HepG2 (cell line): ENCODE measurements around the gene RBM14. TPM values are rescaled to one million over a fixed set of nuclear protein-coding genes. Genes with fewer than 3 reads are reported as not detected.
A peak's percentile ranks its signal among the peaks of the same experiment; 100 is the strongest.

Experiments
- CBFB ChIP-seq: sonication (generic); formaldehyde crosslinking; IDR thresholded peaks from 2 replicates; pipeline ENCODE4 v1.4.0; 2020; ENCODE audit warnings: missing genetic modification reagents
- CEBPZ ChIP-seq: IDR thresholded peaks from 2 replicates; pipeline ENCODE4 v1.6.1; 2012; ENCODE audit warnings: low read length, improper control_type of control experiment
- CREBL2 ChIP-seq: sonication (generic); formaldehyde crosslinking; IDR thresholded peaks from 2 replicates; pipeline ENCODE4 v1.8.1; 2023; ENCODE audit warnings: missing genetic modification reagents, mild to moderate bottlenecking, borderline replicate concordance
- CREM ChIP-seq, 2 experiments: sonication (generic) in 1 of 2; formaldehyde crosslinking in 1 of 2; IDR thresholded peaks; 2 replicates each; pipeline versions ENCODE4 v1.4.0 to v1.6.1; 2016 to 2020; ENCODE audit warnings: antibody characterized with exemption in 1 of 2, mild to moderate bottlenecking in 1 of 2, missing genetic modification reagents in 1 of 2
- DMAP1 ChIP-seq: IDR thresholded peaks from 2 replicates; pipeline ENCODE4 v1.6.1; 2016
- EP300 ChIP-seq, 3 experiments: sonication (generic) in 1 of 3; formaldehyde crosslinking in 1 of 3; IDR thresholded peaks; 2 replicates each; pipeline versions ENCODE4 v1.5.1 to v1.6.1; 2011 to 2020; ENCODE audit warnings: low read depth in 2 of 3, low read length in 2 of 3, borderline replicate concordance in 1 of 3, improper control_type of control experiment in 1 of 3, mild to moderate bottlenecking in 1 of 3, missing genetic modification reagents in 1 of 3, moderate library complexity in 1 of 3
- IRX3 ChIP-seq: sonication (generic); formaldehyde crosslinking; IDR thresholded peaks from 2 replicates; pipeline ENCODE4 v1.8.1; 2023; ENCODE audit warnings: mild to moderate bottlenecking, low read depth, missing genetic modification reagents, borderline replicate concordance
- MXD3 ChIP-seq: IDR thresholded peaks from 2 replicates; pipeline ENCODE4 v1.6.1; 2016; ENCODE audit warnings: mild to moderate bottlenecking, missing biosample characterization, missing genetic modification reagents
- NKX3-1 ChIP-seq: sonication (generic); formaldehyde crosslinking; IDR thresholded peaks from 2 replicates; pipeline ENCODE4 v1.5.0; 2020; ENCODE audit warnings: missing genetic modification reagents
- NR2F6 ChIP-seq, 2 experiments: IDR thresholded peaks; 2 replicates each; pipeline ENCODE4 v1.6.1; 2016; ENCODE audit warnings: antibody characterized with exemption in 1 of 2, mild to moderate bottlenecking in 1 of 2
- PHF5A ChIP-seq: IDR thresholded peaks from one replicate; pipeline ENCODE4 v1.6.1; 2018; ENCODE audit warnings: low read depth, missing genetic modification reagents; ENCODE audit not compliant: unreplicated experiment
- POLR2AphosphoS2 ChIP-seq: IDR thresholded peaks from 2 replicates; pipeline ENCODE4 v1.6.1; 2011; ENCODE audit warnings: low read depth, low read length, improper control_type of control experiment
- PREB ChIP-seq: sonication (generic); formaldehyde crosslinking; IDR thresholded peaks from 2 replicates; pipeline ENCODE4 v1.4.0; 2020; ENCODE audit warnings: missing genetic modification reagents
- TRIM22 ChIP-seq: fragments of 450-650 bp; IDR thresholded peaks from 2 replicates; pipeline ENCODE4 v1.6.1; 2017
- YY1 ChIP-seq: IDR thresholded peaks from 2 replicates; pipeline ENCODE4 v1.6.1; 2011; ENCODE audit warnings: low read length, low read depth, moderate library complexity, mild to moderate bottlenecking; ENCODE audit not compliant: insufficient read depth, insufficient replicate concordance
- ZBTB20 ChIP-seq: sonication (generic); formaldehyde crosslinking; IDR thresholded peaks from 2 replicates; pipeline ENCODE4 v1.8.1; 2023; ENCODE audit warnings: missing genetic modification reagents, low read depth, mild to moderate bottlenecking, borderline replicate concordance
- ZEB1 ChIP-seq: IDR thresholded peaks from 2 replicates; pipeline ENCODE4 v1.6.1; 2012; ENCODE audit warnings: mild to moderate bottlenecking, low read depth, inconsistent platforms; ENCODE audit not compliant: insufficient replicate concordance
- ZNF101 ChIP-seq: sonication (generic); formaldehyde crosslinking; IDR thresholded peaks from 2 replicates; pipeline ENCODE4 v1.4.0; 2020; ENCODE audit warnings: mild to moderate bottlenecking, low read depth, missing genetic modification reagents, borderline replicate concordance
- ZNF276 ChIP-seq: sonication (generic); formaldehyde crosslinking; IDR thresholded peaks from 2 replicates; pipeline ENCODE4 v1.4.0; 2020; ENCODE audit warnings: mild to moderate bottlenecking, low read depth, missing genetic modification reagents
- ZNF547 ChIP-seq: sonication (generic); formaldehyde crosslinking; IDR thresholded peaks from 2 replicates; pipeline ENCODE4 v1.5.1; 2020; ENCODE audit warnings: mild to moderate bottlenecking, missing genetic modification reagents
- polyA plus RNA-seq, 8 experiments: library from polyadenylated mRNA; depleted of rRNA in 3 of 8; stranded (reverse) in 7 of 8; unstranded in 1 of 8; fragments of >200 nt; fragmentation: Illumina TruSeq in 4 of 8; extraction: Trizol in 4 of 8; gene quantifications; 2 replicates each; pipeline versions ENCODE4 v1.2.1 to v1.2.3, GENCODE V29; 2011 to 2016; ENCODE audit warnings: low read depth in 4 of 8, missing spikeins in 1 of 8, mixed read lengths in 1 of 8; ENCODE audit not compliant: insufficient read depth in 1 of 8
- total RNA-seq, 5 experiments: library from RNA; depleted of rRNA; stranded (reverse); fragments of >200 nt; fragmentation: Illumina TruSeq; extraction: Trizol; gene quantifications; 2 replicates each; pipeline ENCODE4 v1.2.3, GENCODE V29; 2016; ENCODE audit warnings: low read depth in 1 of 5

RBM14 gene
- total and polyA plus RNA-seq, 2 of the 13 experiments (the other 11 are each of a cell fraction or from before 2014, with no cell fraction given): 12.7 to 44.1 TPM

GRCh38 chr11:66607126-66607834 is 9.2 kb upstream of the RBM14 start (continued):
- no peak for TF ChIP-seq CEBPZ
- no peak for TF ChIP-seq YY1
- no peak for TF ChIP-seq CREBL2 (CRISPR knock-in tag)
- no peak for TF ChIP-seq CBFB (CRISPR knock-in tag)
- TF ChIP-seq POLR2AphosphoS2: no peak
- no peak for TF ChIP-seq ZNF547 (CRISPR knock-in tag)
- TF ChIP-seq IRX3: no peak
- no peak for TF ChIP-seq DMAP1 (CRISPR knock-in tag)
- TF ChIP-seq NKX3-1 (CRISPR knock-in tag): no peak
- no peak for TF ChIP-seq PHF5A (CRISPR knock-in tag)
- TF ChIP-seq TRIM22: no peak
- TF ChIP-seq ZNF276: no peak
- 0 out of 2 replicates have a peak, but pooled peaks have one; percentile 22 for TF ChIP-seq CREM (IDR thresholded peaks at IDR 0.05)
- TF ChIP-seq CREM (CRISPR knock-in tag; IDR thresholded peaks at IDR 0.05): no peak
- TF ChIP-seq PREB (CRISPR knock-in tag): no peak
- TF ChIP-seq ZNF101 (CRISPR knock-in tag): no peak
- TF ChIP-seq ZEB1: no peak
- no peak for TF ChIP-seq ZBTB20 (CRISPR knock-in tag)
- no peak for TF ChIP-seq MXD3 (CRISPR knock-in tag)
- TF ChIP-seq NR2F6 (IDR thresholded peaks at IDR 0.05): peak; percentile 46; the same call in 1 of the 2 replicates
- TF ChIP-seq NR2F6 (CRISPR knock-in tag; IDR thresholded peaks at IDR 0.05): no peak
- peak in 1 of 2 experiments; percentile 54; a peak in 1 of 4 replicates for TF ChIP-seq EP300 (IDR thresholded peaks at IDR 0.05; ENCODE audit: low read depth in 2 of 2, low read length in 2 of 2)
- no peak for TF ChIP-seq EP300 (CRISPR knock-in tag; IDR thresholded peaks at IDR 0.05; ENCODE audit: borderline replicate concordance)
